ENCODE results near the gene PNMA6E.

The PNMA6E gene

DNA sequence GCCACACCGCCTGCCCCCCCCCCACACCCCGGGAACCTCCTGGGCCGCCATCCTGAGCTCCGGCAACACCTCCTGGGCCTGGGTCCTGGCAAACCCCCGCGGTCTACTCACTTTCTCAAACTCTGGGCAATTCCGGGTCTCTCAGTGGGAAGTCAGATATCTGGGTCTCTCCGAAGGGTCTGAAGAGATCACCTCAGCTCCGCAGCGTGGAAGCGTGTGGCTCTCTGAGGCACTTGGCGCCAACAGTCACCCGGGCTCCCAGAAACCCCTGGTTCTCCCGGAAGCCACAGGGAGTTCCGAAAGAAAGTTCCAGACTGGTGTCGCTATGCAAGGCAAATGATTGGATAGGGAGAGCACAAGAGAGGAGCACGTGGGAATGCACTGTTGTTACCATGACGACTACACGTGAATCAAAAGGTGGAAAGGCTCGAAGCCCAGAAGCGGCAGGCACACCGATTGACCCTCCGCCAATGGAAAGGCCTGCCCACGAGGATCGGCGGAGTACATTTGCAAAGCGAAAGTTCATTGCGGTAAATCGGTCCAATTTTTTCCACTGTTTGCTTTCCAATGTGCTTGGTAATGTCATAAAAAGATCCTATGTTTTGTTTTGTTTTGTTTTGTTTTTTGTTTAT, at the start of gene PNMA6E:
Gene PNMA6E, minus strand, starts transcription at position 218 of the 632 bp plus-strand sequence. CDS start 2,501 bp downstream, outside the sequence.
- no peak for DNase-seq (ENCODE audit: low spot score)

DNA sequence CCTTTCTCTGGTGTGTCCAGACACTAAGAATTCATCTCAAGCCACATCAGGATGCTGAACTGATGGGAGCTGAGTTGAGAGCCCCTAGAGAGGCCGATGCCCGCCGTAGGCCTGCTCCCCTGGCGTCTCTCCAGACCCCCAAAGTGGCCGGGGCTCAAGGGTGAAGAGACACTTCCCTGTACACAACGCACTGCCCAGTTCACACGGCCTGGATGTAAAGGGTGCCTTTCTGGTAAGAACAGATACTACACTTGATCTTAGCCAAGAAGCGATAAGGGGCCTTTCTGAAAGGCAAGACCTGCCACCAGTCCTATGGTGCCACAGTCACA, 49.8 kb upstream of the PNMA6E start:
- DNase-seq (ENCODE audit: low spot score) = no peak

DNA sequence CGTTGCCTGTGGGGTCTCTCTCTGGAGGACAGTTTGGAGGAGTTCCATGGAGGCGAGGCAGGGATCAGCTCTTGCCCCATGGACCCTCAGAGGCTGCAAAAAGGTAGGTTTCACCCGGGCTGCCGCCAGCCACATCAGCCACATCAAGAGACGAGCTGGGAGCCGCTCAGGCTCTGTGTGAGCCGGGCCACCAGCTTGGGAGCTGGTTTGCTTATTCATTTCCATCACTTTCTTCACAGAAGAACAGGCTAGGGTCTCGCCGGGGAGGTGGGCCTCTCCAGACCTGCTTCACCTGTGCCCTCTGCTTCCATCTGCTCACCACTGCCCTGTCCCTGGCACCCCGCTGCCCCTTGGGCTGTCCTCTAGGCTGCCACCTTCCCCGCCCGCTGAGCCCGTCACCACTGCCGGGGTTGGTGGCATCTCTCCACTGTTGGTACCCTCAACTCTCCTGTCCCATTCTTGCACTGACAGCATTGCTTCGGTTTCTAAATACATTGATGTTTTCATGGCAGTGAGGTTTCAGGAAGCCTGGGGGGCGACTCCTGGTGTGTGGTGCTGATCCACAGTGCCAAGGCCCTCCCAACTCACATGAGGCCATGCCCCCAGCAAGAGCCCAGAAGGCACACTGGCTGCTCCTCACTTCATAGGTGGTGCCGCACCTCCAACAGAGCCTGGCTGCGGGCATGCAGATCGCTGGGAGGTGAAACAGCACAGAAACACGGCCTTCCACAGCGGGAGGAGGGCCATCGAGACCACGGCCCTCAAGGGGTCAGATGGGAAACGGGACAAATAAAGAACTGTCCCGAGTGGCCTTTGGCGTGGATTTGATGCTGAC, 49.2 kb upstream of the PNMA6E start:
- DNase-seq (ENCODE audit: low spot score) = no peak

DNA sequence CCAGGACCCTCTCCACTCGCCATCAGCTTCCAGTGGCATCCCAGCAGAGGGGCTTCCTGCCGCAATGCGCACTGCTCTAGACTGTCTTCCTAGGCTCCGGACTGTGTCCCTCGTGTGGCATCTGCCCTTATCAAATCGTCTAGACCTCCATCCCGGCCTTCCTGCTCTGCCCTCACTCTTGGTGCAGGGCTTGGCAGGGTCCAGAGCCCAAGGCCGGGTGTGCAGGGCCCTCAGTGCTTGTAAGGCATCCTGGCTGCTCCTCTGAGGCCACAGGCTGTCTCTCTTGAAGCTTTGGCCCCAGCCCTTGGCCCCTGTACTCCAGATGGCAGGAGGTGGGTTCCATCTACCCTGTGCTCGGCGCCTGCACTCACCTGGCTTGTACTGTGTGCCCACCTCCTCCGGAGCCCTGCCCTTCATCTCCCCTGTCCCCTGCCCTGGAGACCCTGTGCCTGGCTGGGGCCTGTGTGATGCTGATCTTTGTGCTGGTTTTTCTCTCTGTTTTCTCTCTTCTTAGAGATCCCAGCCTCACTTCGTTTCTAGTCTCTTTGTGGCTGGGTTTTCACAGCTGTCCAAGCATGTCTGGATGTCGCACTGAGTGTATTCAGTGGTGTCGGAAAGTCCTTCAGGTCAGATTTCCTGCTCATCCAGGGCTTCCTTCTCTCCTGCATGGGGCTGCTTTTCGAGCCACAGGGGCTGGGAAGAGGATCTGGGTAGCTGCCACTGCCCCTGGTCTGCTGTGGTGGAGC, 48.4 kb upstream of the PNMA6E start:
- no peak for DNase-seq (ENCODE audit: low spot score)

DNA sequence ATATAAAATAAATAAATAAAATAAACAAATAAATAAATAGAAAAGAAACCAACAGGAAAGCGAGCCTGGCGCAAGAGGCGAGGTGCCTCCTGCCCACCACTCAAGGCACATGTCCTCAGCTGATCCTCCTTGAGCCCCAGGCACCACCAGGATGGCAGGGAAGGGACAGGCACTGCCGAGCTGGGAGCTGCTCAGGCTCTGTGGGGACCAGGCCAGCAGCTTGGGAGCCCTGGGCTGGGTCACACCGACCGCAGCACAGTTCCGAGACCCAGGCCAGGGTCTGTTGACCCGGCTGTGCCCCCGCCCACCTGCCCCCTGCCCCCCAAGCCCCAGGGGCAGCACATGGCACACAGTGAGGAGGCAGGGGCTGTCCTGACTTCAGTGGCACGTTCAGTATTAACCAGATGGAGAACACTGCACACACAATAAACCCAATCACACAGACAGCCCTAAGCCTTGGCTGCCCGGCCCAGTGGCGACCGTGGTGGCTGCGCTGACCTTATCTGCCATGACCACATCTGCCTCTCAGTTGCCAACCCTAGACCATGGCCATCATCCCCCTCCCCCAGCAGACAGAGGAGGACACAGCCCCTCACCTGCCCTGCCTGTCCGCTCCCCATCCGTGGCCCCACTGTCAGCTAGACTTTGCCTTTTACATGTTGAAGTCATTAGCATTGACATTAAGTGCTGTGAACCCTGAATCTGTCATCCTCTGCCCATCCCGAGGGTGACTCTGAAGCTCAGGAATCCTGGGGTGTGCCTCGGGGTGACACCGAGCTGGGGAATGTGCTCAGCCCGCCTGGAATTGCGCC, 47.6 kb upstream of the PNMA6E start:
- DNase-seq (ENCODE audit: low spot score) = no peak

DNA sequence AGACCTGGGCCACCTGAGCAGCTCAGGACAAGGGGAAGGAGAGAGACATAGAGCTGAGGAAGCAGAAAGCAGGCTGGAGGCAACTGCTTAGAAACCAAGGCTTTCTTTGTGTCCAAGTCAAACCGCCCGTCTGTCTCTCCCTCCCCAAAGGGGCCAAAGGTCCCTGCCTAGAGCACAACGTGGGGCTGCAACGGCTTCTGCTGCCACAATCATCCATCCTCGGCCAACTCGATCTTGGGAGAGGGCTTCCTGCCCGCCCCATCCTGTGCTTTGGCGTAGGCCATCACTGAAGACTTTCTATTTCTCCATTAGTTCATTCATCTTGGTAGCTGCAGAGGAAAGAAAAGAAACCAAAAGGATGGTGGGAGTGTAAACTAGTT, 46.4 kb upstream of the PNMA6E start:
- DNase-seq (ENCODE audit: low spot score) = no peak

DNA sequence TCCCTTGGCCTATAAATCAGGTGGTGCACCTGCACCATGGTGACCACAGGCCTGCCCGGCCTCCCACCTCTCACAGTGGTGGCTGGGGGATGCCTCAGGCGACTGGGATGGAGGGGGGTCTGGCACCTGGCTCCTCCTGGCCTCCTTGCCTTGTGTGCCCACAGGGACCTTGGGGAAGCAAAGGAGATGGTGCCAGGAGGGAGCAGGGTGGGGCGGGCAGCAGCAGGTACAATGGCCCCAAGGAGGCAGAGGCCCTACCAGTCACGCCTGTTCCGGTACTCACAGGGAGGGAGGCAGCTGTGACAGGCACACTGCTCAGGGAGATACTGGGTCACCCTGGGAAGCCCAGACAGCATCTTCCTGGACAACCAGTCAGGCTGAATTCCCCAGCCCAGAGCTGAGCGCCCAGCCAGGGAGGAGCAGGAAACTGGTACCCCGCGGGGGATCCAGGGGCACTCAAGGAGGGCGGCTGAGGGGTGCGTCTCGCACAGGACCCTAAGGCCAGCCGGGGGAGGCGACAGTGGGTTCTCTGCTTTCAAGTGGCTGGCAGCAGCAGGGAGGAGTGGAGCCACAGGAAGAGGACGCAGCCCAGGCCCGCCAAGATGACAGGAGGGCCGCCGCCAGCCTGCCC, 45.9 kb upstream of the PNMA6E start:
- DNase-seq (ENCODE audit: low spot score) = no peak

DNA sequence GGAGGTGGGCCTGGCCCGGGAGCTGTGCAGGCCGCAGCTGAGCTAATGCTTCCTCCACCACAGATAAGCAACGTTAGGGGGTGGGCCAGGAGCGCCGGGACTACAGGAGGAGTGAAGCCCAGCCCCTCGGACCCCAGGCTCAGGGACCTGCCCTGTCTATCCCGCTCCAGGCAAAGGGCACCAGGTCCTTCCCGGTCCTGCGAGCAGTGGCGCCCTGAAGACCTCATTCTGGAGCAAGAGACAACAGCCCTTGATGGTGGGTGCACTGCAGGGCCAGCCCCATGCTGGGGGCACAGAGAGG, 45.4 kb upstream of the PNMA6E start:
- no peak for DNase-seq (ENCODE audit: low spot score)

DNA sequence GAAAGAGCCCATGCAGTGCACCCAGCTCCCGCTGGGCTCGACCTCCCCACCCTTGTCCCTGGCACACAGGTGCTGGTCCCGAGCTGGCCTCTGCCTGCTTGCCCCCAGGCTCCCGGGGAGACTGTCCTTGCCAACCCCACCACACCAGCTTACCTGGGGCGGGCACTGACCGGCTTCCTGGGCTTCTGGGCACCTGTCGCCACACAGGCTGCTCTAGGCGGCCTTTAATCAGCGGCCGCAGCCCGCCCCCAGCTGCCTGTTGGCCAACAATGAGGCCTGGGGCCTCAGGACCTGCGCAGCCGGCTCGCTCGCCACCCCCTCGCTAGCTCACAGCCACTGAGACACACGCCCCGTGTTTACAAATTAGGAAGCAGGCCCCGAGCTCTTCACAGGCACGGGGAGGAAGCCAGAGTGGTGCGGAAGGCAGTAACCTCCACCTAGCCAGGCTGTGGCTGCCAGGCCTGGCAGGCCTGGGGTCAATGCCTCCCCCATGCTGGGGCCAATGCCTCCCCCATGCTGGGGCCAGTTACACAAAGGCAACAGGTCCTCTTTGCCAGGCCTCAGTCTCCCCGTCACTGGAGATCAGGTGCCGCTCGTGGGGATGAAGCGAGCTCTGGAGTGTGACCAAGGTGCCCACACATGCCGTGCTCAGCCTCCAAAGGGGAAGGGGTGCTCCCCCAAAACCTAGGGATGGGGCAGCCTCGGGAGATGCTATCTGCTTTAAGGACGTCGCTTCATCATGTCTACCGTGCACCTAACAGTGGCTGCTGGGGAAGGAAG, 44.9 kb upstream of the PNMA6E start, which contains the start of gene TREX2:
Gene TREX2, minus strand, starts transcription at position 201 of the 780 bp plus-strand sequence. CDS start 626 bp downstream, outside the sequence.
- DNase-seq (ENCODE audit: low spot score) = no peak

DNA sequence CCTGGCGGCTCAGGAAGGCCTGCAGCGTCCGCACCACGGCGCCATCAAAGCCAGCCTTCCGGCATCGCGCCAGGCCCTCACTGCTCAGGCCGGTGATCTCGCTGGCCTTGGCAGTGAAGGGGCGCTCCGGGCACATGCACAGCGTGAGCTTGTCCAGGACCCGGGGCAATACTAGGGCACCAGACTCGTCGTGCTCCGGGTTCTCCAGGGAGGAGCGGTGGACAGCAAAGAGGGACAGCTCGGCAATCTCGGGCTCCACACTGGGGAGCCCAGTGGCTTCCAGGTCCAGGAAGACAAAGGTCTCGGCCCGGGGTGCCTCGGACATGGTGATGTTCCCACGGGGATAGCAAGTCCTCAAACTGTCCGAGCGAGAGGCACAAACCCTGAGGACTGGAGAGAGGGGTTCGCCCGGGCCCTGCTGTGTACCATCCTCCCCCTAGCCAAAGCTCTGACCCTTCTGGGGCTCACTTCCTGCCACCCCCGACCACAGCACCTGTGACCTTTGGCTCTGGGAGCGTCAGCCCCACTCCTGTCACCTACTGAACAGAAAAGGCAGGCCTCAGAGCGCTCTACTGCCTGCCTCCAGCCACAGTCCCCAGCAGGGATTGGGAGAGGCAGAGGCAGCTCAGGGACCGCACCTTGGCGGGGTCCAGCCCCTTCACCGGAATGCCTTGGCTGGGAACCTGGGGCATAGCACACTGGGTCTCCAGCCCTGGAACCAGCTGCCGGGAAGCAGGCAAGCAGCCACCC, 44.1 kb upstream of the PNMA6E start:
- DNase-seq (ENCODE audit: low spot score) = no peak

DNA sequence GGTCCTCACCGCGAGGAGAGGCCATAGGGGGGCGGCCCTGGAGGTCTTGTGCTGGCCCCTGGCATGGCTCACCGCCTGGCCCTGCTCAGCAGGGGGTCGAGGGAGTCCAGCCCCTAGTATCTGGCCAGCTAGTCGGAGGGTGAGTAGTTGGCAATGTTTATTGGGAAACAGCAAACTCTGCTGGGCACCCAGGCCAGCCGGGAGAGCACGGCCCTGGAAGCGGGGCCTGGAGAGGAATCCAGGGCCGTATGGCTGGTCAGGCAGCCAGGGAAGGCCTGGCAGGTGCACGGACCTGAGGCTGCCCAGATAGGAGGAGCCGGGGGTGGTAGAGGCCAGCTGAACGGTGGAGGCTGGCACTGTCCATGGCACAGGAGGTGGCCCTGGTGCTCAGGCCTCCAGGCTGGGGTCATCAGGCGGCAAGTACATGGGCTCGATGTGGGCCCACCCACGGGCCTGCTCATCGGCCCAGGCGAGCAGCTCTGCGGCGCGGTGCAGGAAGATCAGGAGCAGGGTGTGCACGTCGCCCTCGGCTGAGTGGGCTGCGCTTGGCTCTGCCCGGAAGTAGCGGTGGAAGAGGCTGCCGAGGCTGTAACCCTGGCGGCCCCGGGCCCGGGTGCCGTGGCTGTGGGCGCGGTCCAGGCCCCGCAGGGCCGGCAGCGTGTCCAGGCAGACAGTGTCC, 43.3 kb upstream of the PNMA6E start:
- no peak for DNase-seq (ENCODE audit: low spot score)

DNA sequence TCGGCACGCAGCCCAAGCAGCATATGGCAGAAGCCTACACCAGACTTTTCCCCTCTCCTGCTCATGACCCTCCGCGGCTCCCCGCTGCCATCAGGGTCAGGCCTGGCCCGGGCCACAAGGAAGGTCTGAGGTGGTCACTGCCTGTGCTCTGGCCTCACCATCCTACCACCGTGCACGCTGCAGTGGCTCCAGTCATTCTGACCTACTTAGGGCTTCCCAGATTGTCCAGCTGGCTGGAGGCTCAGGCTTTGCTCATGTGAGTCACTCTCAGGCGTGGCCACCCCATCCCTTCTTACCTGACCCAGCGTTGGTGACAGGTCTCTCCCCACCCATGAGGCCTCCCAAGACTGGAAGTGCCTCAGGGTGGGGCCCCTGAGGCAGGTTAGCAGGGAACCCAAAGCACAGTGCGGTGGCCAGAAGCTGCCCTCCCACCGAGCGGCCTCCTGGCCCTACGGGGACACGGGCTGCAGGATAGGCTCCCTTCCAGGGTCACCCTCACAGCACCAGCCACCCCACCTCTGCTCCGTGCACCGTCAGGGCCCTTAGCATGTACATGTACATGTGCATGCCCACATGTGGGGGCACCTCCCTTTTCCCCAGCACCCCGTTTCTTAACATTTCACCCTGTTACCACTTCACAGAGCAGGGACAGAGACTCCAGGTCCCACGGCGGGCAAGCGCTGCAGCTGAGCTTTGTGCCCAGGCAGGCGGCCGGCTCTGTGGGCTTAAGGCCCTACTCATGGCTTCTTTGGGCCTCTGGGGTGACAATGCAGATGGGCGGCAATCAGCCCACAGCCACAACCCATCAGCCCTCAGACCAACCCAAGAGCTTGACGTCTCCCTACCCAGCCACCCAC, 42.6 kb upstream of the PNMA6E start:
- DNase-seq (ENCODE audit: low spot score) = no peak

DNA sequence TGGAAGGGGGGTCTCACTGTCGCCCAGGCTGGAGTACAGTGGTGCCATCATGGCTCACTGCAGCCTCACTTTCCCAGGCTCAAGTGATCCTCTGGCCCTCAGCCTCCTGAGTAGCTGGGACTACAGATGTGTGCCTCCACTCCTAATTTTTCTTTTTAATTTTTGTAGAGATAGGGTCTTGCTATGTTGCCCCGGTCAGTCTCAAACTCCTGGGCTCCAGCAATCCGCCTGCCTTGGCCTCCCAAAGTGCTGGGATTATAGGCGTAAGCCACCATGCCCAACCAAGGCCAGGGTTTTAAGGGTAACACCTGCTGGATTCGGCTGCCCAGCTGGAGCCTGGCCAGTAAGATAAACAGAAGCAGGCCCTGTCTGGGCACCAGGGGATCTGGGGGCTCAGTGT, 41.3 kb upstream of the PNMA6E start:
- no peak for DNase-seq (ENCODE audit: low spot score)

DNA sequence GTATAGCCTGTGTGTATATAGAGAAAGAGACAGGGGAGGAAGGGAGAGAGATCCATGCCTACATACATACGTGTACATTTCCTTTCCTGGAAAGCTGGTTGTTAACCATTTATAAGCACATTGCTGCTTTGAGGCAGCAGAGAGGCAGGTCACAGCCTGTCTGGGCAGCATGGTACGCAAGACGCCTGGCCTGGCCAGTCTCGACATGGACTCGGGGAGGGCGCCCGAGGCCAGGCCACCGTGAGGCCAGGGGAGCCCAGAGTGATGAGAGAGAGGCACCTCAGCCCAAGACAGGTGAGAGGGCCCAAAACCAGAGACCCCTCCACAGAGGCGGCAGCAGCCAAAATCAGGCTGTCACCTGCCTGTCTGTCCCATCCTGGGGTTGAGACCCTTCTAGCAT, 40.8 kb upstream of the PNMA6E start:
- no peak for DNase-seq (ENCODE audit: low spot score)

DNA sequence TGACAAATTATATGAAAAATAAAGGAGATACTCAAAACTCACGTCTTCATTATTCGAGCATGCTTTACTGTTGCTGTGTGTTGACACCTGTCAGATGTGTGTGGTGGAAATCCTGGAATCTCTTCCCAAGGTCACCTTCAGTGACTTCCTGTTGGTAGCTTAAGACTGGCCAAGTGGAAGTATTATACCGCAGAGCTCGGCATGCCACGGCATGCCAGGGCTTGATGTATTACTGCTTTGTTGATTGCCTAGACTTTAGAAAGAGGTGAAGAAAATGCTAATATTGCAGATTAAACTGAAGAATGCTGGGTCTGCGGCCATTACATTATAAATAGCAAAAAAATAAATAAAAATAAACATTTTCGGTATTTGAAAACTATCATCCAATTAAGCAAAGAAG, 40.1 kb upstream of the PNMA6E start:
- DNase-seq (ENCODE audit: low spot score) = no peak

DNA sequence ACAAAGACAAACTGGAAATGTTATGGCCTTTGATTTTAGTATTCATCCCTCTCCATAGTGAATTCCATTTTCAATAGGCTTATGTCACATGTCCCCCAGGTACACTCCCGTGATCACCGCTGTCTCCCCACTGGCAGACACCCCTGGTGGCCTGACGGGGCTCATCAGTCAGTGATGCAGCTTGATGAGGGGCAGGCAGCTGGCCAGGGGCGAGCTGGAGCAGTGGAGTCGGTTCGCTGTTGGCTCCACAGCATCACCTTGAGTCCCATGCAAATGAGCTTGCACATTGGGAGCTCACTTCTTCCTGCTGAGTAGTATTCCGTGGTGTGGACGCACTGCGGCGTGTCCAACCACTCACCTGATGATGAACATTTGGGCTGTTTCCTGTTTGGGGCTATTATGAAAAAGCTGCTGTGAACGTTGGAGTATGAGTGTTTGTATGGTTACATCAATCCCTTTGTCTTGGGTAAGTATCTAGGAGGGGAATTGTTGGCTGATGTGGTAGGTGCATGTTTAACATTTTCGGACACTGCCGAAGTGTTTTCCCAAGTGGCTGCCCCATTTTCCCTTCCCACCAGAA, 39.5 kb upstream of the PNMA6E start:
- no peak for DNase-seq (ENCODE audit: low spot score)

DNA sequence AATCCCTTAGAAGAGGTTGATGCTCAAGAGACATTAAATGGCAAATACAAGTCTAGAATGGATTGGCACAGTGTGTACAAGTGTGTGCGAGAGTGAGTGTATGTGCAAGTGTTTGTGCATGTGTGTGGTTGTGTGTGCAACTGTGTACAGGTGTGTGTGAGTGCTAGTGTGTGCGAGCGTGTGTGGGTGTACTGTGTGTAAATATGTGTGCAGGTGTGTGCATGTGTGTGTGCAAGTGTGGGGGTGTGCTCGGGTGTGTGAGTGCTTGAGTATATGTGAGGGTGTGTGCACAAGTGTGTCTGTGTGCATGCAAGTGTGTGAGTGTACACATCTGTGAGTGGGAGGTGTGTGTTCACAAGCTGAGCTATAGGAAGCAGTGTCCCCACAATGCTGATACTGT, 38.8 kb upstream of the PNMA6E start:
- no peak for DNase-seq (ENCODE audit: low spot score)

DNA sequence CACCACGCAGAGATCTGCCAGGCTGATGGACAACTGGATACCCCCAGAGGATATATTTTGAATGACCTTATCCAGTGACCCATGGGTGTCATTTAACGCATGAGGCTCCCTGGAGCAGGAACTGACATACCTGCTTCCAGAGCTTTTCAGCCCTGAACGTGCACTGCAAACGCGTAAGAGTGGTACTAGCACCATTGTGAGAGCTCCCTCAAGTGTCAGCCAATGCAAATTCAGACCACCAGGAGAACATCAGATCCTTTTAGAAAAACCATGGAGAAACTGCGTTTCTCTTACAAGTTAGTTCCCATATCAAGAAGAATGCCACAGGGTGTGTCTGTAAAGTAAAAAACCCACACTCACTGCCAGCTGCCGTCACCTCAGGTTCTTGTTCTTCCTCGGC, 37.4 kb upstream of the PNMA6E start:
- no peak for DNase-seq (ENCODE audit: low spot score)
